Central memory CD4-positive, alpha-beta T cell (primary cell): ENCODE measurements around the gene MSANTD3.
"Not testable (repeated sequence)": the region's sequence is repeated elsewhere in the genome, so short reads cannot be mapped to it uniquely, and the experiment has no call there.

ENCODE experiments used
- DNase-seq: peaks from one replicate; pipeline ENCODE4 v3.0.0; 2022

Gene MSANTD3

DNA sequence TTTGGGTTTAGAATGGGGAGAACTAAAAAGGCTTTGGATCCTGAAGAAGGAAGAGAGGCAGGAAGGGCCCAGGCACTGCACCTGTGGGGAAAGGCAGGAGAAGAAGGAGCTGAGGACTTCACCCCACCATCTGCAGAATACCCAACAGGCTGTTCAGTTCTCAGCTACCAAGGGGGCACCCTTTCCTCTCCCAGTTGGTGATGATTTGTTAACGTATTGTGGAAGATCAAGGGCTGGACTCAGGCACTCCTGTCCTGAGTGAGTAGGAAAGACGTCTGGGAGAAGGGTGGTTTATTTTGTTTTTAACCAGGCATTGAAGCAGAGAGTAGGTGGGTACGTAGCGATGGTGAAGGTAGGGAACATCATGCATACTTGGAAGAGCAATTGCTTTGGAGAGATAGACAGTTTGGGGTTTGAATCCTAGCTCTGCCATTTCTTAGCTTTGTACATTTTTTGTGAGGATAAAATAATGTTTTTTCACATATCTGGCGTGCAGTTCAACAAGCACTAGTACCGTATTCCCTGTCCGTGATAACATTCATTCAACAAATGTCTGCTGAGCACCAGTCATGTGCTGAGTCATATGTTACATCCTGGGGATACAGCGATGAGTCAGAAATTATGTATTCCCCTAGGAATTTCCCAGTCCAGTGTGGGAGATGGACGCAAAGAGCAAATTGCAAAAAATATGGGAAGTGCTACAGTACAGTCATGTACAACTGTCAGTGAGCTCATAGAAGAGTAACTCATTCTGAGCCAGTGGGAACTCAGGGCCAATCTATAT lies 2.1 kb downstream of the MSANTD3 start:
- DNase-seq = no peak

DNA sequence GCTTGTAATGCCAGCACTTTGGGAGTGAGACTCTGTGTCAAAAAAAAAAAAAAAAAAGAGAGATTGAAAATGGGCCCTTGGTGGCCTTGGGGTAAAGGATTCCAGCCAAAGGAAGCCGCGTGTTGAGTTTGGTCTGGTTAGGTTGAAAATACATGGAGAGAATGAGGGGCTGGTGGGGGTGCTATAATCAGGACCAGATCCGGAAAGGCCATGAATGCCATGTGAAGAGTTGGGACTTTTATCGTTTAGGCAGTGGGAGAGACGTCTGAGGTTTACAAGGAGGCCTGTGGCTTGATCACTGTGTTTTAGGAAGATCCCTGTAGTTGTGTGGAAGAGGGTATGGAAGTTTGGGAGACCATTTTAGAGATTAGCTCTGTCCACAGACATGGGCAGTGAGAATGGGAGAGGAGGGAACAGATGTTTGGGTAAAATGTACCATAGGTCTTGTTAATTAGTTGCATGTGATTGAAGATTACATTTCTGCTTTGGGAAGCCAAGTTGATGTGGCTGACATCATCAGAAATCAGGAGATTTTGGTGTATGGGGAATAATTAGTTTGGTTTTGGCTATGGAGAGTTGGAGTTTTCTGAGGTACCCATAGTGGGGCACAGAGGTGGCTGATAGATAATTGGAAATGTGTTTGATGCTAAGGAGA lies 3.5 kb downstream of the MSANTD3 start:
- no peak for DNase-seq

DNA sequence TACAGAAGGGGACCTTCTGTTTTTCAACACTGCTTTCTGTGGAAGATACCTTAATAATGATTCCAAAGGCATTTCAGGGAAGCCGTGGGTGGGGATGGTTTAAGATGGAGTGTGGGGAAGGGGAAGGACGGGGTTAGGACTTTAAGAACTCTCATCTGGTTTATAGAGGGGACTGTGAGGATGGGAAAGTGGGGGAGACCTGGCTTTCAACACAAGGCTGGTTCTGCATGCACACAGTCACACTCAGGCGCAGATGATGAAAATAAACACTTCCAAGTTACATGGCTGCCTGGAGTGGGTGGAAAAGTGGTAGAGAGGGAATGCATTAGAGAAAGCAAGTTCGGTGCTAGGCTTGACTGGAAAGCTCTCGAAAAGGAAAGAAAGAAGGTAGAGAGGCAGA lies 4.9 kb downstream of the MSANTD3 start:
- DNase-seq = no peak

- no peak for DNase-seq
These were observed 5.8 kb downstream of the MSANTD3 start for GRCh38 chr9:100432736-100433135.

DNA sequence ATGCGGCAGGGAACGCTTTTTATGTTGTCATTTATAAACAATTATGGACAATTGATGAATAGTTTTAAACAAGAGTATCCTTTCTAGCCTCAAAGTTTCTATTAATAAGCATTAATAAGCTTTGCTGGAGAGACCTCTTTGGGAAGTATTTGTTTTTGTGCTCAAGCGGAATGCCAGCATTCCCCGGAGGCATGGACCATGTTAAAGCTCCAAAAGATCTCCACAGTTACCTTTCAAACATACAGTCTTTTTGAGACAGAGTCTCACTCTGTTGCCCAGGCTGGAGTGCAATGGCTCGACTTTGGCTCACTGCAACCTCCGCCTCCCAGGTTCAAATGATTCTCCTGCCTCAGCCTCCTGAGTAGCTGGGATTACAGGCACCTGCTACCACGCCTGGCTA lies 9.6 kb downstream of the MSANTD3 start:
- DNase-seq = no peak

DNA sequence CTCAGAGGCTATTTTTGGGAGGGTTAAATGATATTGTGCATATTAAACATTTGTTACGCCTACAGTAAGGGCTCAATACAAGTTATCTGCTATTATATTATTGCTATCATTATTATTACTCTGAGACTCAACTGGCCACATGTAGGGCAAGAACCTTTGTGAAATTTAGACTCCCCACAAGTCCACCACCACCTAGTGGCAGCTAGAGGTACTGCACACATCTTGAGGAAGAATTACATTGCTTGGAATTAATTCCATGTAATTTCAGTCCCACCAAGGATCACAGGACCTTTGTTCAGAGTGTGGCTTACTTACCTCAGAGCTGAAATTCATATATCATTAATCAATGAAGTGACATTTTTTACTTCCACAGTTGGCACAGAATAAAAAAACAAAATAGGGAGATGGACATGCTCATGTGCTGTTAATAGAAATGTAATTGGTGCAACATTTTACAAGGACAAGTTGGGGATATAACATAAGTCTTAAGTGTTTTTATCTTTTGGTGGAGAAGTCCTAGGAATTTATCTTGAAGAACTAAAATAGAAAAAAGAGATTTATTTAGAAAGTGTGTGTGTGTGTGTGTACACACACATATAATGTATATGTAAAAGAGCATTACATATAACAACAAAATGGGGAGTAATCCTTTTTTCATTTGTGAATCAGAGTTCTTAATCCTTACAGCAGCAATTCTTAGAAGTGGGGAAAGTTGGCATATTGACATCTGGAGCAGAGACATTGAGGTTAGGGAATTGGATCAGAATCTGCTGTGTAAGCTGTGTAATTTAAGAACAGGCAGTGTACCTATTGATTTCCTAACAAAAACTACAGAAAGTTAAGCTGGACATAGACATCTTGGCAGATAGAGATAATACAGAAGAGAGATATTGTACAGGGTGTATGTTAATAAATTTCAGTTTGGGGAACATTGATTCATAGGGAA lies 11.2 kb downstream of the MSANTD3 start:
- peak; percentile 53 for DNase-seq

DNA sequence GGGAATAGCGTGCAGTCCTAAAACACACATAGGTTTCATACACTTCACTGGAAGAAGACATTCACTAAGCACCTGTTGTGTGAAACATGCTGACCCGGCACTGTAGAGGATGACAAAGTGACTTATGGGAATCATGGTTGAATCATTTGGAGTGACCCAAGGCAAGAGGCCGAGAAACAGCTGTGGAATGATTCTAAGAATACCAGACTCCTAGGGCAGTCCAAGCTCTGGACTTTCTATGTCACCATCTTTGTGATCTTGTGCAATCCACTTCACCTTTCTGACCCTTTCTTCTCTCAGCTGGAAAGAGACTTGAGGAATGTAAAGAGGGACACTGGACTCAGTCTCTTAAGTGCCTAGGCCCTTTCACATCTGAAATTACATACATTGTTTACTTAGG lies 13.1 kb downstream of the MSANTD3 start:
- DNase-seq = no peak

DNA sequence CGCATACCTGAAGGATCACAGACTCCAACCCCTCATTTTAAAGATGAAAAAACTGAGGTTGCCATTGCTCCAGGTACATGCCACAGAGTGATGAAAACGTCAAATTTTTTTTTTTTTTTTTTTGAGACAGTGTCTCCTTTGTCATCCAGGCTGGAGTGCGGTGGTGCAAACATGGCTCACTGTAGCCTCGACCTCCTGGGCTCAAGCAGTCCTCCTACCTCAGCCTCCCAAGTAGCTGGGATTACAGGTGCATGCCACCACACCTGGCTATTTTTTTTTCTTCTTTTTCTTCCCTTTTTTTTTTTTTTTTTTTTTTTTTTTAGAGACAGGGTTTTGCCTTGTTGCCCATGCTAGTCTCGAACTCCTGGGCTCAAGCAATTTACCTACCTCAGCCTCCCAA lies 13.5 kb downstream of the MSANTD3 start:
- not testable (repeated sequence) for DNase-seq

DNA sequence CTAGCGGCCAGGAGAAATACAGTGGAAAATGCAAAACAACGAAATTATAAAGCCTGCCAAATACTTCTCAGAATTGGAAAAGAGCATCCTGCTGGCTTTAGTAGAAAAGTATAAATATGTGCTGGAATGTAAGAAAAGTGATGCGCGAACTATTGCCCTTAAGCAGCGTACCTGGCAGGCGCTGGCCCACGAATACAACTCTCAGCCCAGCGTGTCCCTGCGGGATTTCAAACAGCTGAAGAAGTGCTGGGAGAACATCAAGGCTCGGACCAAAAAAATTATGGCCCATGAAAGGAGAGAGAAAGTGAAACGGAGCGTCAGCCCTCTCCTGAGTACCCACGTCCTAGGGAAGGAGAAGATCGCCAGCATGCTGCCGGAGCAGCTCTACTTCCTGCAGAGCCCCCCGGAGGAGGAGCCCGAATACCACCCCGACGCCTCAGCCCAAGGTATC lies 15.0 kb downstream of the MSANTD3 start:
- DNase-seq = no peak

- no peak for DNase-seq
These were observed 17.1 kb downstream of the MSANTD3 start for GRCh38 chr9:100443781-100444768.

GRCh38 chr9:100445161-100445902 lies 18.4 kb downstream of the MSANTD3 start:
- no peak for DNase-seq

DNA sequence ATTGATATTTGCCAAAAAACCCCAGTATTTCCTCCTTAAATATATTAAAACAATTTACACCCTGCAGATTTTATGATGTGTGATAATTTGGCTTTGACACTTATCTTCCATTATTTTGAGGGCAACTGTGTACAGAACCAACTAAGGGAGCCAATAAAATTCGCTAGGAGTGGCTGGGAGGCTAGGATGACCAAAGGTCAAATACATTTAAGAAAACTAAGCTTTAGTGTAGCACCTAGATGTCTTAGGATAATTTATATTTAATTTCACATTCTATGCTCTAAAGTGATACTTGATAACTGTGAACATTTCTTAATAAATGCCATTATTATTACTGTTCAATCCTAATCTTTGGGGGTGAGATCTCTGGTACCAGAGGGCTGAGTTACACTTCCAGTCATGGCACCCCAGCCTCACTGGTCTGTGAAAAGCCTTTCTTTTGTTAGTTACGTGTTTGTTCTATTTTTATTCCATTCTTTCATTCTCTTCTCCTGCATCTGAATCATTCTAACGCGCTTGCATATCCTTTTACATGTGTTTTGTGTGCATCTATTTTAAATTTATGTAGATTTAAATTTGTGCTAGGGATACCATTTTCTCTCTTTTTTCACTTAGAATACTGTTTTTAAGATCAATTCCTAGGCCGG lies 19.1 kb downstream of the MSANTD3 start:
- no peak for DNase-seq

GRCh38 chr9:100447041-100447440 lies 20.1 kb downstream of the MSANTD3 start:
- DNase-seq = no peak

DNA sequence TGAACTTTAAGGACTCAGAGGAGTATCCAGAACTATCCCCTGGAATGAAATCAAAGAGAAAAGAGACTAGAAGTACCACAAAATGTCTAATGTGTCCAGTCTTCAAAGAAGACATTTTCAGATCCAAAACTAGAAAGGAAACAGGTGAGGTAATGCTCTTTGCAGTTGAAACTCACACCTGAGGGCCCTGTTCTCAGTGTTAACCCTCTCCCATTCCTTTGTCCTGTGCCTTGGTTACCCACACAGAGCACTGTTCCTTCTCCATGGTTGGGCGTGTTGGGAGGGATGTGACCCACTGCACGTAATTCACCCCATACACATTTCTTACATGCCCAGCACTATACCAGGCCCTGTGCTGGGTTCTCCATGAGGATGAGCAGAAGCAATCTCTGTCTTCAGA lies 21.3 kb downstream of the MSANTD3 start:
- no peak for DNase-seq

- DNase-seq = no peak
These were observed 22.5 kb downstream of the MSANTD3 start for GRCh38 chr9:100449420-100449819.

DNA sequence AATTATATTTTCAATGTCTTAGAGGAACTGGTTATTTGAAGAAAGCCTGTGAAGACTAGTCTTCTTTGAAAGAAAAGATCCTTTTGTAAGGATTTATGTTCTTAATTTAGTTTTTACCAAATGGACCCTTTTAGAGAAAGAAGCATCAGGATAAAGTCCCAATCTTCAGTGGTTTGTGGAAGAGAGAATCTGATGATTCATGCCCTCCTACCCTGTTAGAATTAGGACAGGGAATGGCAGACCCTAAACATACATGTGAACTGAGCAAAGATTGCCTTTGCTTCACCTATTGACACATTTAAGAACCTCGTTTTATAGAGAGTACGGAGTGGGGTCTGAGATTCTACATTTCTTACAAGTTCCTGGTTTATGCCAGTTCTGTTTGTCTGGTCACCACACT lies 26.0 kb downstream of the MSANTD3 start:
- DNase-seq = no peak

GRCh38 chr9:100455470-100455869 lies 28.5 kb downstream of the MSANTD3 start:
- DNase-seq = no peak

DNA sequence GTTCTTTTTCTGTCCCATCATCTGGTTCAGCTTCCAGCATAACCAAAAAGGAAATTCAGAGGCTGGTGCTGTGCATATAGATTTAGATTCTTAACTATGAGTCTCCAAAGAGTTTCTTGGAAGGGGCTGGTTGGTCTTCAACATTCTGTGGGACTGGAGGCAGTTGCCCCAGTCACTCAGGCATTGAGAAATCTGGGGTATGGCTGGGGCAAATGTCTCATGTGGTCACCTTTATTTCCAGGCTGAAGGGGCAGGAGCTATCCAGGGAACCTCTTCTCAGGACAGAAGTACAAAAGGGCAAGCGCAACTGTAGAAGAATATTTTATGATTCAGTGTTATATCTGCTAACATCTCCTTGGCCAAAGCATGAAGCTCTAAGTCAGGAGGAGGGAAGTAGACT lies 30.6 kb downstream of the MSANTD3 start:
- no peak for DNase-seq

- DNase-seq = no peak
These were observed 33.0 kb downstream of the MSANTD3 start for GRCh38 chr9:100459963-100460362.

DNA sequence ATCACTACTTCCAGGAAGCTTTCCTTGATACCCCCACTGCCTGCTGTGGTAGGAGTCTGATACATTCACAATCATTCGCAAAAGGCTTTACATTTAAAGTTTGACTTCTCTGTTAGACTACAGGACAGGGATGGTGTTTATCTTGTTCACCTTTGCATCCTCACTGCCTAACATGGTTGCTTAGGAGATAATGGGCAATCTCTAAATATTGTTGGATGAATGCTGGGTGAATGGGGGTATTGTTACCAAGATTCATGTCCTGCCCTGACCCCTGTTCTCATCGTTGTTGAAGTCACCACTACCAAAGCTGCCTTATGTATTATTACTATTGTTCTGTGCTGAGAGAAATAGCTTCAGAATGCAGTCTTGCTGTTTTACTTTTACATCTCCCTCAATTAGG lies 38.3 kb downstream of the MSANTD3 start:
- no peak for DNase-seq

GRCh38 chr9:100465761-100466160 lies 38.8 kb downstream of the MSANTD3 start:
- DNase-seq = no peak
